ENCODE measurements around the gene CILP2. TPM values are rescaled to one million over a fixed set of nuclear protein-coding genes. Genes with fewer than 3 reads are reported as not detected.

The CILP2 gene
- total RNA-seq, 1 donor from 2014 or later = 0.30 TPM

- intact Hi-C loops (cut with DNase I) = no loop called here
- ATAC-seq (no peak), DNase-seq (ENCODE audit: missing footprints) (peak; percentile 25)
Observed at GRCh38 chr19:19582471-19582870, 44.4 kb downstream of the CILP2 start.

- ATAC-seq (no peak), DNase-seq (ENCODE audit: missing footprints) (peak; percentile 3)
- intact Hi-C loops (cut with DNase I) = no loop called here
Observed at GRCh38 chr19:19584356-19584755, 46.3 kb downstream of the CILP2 start.

- DNase-seq (ENCODE audit: missing footprints) (no peak), ATAC-seq (no peak)
- intact Hi-C loops (cut with DNase I) = no loop called here
Observed at GRCh38 chr19:19587771-19588170, 49.7 kb downstream of the CILP2 start.

- DNase-seq (ENCODE audit: missing footprints) = no peak
- ATAC-seq = no peak
- intact Hi-C loops (cut with DNase I) = no loop called here
Observed at GRCh38 chr19:19588546-19588945, 50.5 kb downstream of the CILP2 start.

- ATAC-seq = no peak
- intact Hi-C loops (cut with DNase I) = no loop called here
- DNase-seq (ENCODE audit: missing footprints) = no peak
Observed at GRCh38 chr19:19591133-19591825, 53.2 kb downstream of the CILP2 start.

- intact Hi-C loops (cut with DNase I) = no loop called here
- ATAC-seq (no peak), DNase-seq (ENCODE audit: missing footprints) (no peak)
Observed at GRCh38 chr19:19592690-19593089, 54.6 kb downstream of the CILP2 start.

GRCh38 chr19:19594381-19594780 is 56.3 kb downstream of the CILP2 start:
- intact Hi-C loops (cut with DNase I) = no loop called here
- ATAC-seq (no peak), DNase-seq (ENCODE audit: missing footprints) (no peak)

GRCh38 chr19:19595171-19595701 is 57.2 kb downstream of the CILP2 start:
- DNase-seq (ENCODE audit: missing footprints) (no peak), ATAC-seq (no peak)
- intact Hi-C loops (cut with DNase I) = no loop called here

Other genes starting within 250 kb of the CILP2 start
- gene SUGP1, start 217.8 kb upstream of the CILP2 start, total RNA-seq = 34.9 TPM
- 31.8 TPM for gene MAU2, start 217.4 kb upstream of the CILP2 start, total RNA-seq
- gene GATAD2A, start 132.6 kb upstream of the CILP2 start, total RNA-seq = 25.9 TPM
- 0.32 TPM for gene TSSK6, start 22.7 kb upstream of the CILP2 start, total RNA-seq
- gene NDUFA13, start 22.0 kb upstream of the CILP2 start, total RNA-seq = 1,344 TPM
- gene YJEFN3, start 9.4 kb upstream of the CILP2 start, total RNA-seq = 6.5 TPM
- gene PBX4, start 80.4 kb downstream of the CILP2 start, total RNA-seq = not detected
- 0.57 TPM for gene LPAR2, start 90.0 kb downstream of the CILP2 start, total RNA-seq
- gene GMIP, start 105.4 kb downstream of the CILP2 start, total RNA-seq = 4.5 TPM
- gene ATP13A1, start 125.4 kb downstream of the CILP2 start, total RNA-seq = 20.1 TPM
- gene ZNF101, start 130.6 kb downstream of the CILP2 start, total RNA-seq = 2.7 TPM
- 3.6 TPM for gene ZNF14, start 194.8 kb downstream of the CILP2 start, total RNA-seq

Measured in Right ventricle myocardium inferior (tissue), 1 donor.